Neural progenitor cell (in vitro differentiated cells): Measurements from ENCODE around the gene TRIM65.

Experiments
- CTCF ChIP-seq: fragments of 200-600 bp; sonication (generic); IDR thresholded peaks from 2 replicates; pipeline ENCODE4 v1.5.1; 2017; ENCODE audit warnings: antibody characterized with exemption, mild to moderate bottlenecking
- EZH2phosphoT487 ChIP-seq: fragments of 200-600 bp; sonication (generic); IDR thresholded peaks from 2 replicates; pipeline ENCODE4 v1.6.1; 2017; ENCODE audit warnings: antibody characterized with exemption

- TF ChIP-seq EZH2phosphoT487, result no peak
- no peak for TF ChIP-seq CTCF
Observed at GRCh38 chr17:75842411-75842810, 54.3 kb downstream of the TRIM65 start.
